Uterus (tissue), 2 donors: ENCODE data around the gene ATP8B1.
A peak's percentile ranks its signal among the peaks of the same experiment; 100 is the strongest.

Source experiments
- CTCF ChIP-seq, 4 experiments: fragments of 200-600 bp in 2 of 4; fragments of 450-650 bp in 2 of 4; sonication (generic) in 2 of 4; IDR thresholded peaks; one replicate each; pipeline ENCODE4 v1.5.1; 2016 to 2019; ENCODE audit warnings: antibody characterized with exemption in 4 of 4, mild to moderate bottlenecking in 2 of 4, moderate library complexity in 1 of 4
- POLR2A ChIP-seq, 2 donors: fragments of 450-650 bp; IDR thresholded peaks; one replicate each; pipeline ENCODE4 v1.6.1; 2016; ENCODE audit warnings: antibody characterized with exemption in 2 of 2, mild to moderate bottlenecking in 1 of 2, moderate library complexity in 1 of 2

- TF ChIP-seq CTCF (IDR thresholded peaks at IDR 0.05) = peak; percentile 80 to 89 (median 87)
- peak; percentile 23 to 37 for TF ChIP-seq POLR2A (IDR thresholded peaks at IDR 0.05)
These were observed 172.9 kb downstream of the ATP8B1 start for GRCh38 chr18:57630002-57630753.
